GM21423 (cell line): ENCODE measurements around the gene FERMT3.

Experiments
- ATAC-seq: cut with Tn5 transposase; IDR thresholded peaks from one replicate; pipeline ENCODE4 v1.9.1; 2021; ENCODE audit warnings: mild to moderate bottlenecking, moderate library complexity; ENCODE audit not compliant: unreplicated experiment

Gene FERMT3

GRCh38 chr11:64185693-64186491 lies 20.6 kb upstream of the FERMT3 start, which contains the start of gene STIP1:
Gene STIP1 (plus strand): TSS chr11:64186171. CDS start chr11:64186262, 91 bp downstream.
- ATAC-seq: peak; percentile 83

DNA sequence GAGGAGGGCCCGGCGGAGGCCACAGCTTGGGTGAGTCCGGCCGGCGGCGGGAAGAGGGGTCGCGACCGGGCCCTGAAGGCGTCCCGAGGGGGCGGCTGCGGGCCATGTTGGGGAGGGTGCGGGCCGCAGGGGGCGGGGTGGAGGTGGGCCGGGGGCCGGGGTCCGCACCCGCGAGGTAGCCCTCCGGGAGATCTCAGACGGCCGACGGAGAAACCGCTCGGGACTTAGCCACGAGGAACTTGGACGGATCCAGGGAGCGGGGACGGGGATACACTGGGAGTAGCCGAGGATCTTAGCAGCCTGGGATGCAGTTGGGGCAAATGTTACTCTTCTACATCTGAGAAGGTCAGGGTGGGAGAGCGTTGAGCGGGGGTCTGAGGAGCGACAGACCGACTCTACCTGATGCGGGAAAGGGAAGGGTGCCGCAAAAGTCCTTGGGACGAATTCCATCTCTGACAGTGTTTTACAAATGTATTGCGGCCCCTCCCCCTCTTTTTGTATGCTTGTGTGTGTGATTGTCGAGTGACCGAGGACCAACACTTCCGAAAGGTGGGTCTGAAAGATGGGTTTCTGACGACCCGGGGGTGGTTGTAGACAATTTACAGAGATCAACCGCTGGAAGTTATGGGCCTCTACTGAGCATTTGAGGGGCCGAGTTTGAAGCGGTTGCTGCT lies 19.9 kb upstream of the FERMT3 start:
- no peak for ATAC-seq

- ATAC-seq: no peak
Measured at GRCh38 chr11:64192434-64192833, 14.1 kb upstream of the FERMT3 start.

DNA sequence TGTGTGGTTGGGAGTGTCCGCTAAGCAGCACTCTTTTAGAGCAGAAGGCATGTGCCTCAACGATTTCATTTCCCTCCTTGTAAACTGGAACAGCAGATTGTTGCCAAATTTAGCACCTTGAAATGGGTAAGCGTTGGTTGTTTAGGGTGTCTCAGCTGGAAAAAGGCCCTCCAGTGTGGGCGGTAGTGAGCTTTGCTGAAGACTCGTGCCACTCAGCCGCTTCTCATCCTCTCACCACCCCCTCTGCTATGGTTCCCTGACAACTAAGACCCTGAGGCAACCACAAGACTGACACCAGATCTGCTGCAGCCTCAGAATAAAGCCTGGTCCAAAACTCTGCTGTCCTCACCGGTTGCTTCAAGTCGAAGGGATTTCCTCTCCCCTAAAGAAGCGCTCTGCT lies 9.9 kb upstream of the FERMT3 start:
- no peak for ATAC-seq

DNA sequence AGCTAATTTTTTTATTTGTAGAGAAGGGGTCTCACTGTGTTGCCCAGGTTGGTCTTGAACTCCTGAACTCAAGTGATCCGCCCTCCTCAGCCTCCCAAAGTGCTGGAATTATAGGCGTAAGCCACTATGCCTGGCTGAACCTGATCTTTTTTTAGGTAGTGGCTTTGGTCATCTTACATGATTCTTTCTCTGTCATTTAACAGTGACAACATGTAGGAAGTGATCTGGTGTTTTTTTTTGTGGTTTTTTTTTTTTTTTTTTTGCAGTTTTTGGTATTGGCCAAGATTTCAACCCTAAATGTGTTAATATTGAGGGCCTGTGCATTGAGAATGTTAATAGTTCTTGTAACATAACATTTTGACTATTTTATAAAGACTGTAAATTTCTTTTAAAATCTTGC lies 8.0 kb upstream of the FERMT3 start:
- ATAC-seq: no peak

- ATAC-seq: no peak
Measured at GRCh38 chr11:64201543-64201942, 5.0 kb upstream of the FERMT3 start.

DNA sequence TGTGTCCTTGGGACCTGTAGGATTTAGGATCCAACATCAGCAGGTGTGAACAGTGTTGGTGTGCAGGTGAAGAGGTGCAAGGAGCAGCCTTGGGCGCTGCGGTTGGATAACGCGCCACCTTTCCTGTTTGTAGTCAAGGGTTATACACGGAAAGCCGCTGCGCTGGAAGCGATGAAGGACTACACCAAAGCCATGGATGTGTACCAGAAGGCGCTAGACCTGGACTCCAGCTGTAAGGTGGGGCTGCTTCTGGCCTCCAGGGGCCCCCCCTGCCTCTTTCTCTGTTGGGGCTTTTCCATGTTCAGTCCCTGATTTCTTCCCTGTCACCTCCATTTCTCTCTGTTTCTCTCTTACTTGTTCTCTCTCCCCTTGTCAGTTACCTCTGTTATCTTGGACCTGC lies 3.5 kb upstream of the FERMT3 start:
- ATAC-seq: no peak

DNA sequence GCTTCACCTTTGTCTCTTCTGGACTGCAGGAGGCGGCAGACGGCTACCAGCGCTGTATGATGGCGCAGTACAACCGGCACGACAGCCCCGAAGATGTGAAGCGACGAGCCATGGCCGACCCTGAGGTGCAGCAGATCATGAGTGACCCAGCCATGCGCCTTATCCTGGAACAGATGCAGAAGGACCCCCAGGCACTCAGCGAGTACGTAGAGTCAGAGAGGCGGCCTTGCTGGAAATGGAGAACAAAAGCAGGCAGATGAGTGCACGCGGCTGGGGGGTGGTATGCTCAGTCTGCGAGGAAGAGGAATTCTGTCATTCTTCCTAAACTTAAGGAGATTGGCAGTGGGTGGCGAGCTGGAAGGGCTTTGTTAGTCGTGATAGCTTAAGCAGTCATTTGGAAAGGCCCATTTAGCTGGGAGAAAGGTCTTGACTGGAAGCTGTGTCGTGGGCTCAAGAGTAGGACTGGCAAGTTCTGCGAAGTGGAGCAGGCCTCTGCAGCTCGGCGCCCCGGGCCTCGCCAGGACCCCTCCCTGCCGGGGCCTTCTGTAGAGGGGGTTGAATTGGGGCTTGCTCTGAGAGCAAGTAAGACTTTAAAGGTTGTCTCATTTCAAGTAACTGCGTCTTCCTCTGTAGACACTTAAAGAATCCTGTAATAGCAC lies 3.0 kb upstream of the FERMT3 start:
- ATAC-seq: no peak

DNA sequence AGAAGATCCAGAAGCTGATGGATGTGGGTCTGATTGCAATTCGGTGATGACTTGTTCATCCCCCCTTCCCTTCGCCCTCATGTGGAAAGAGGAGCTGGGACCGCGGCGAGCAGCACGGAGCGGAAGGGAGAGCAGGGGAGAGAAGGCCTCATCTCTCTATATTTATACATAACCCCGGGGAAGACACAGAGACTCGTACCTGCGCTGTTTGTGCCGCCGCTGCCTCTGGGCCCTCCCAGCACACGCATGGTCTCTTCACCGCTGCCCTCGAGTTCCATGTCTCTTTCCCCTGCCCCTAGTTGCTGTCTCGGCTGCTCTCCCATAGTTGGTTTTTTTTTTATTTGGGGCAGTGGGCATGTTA lies 2.5 kb upstream of the FERMT3 start:
- no peak for ATAC-seq

GRCh38 chr11:64204464-64204989 lies 2.0 kb upstream of the FERMT3 start:
- no peak for ATAC-seq

GRCh38 chr11:64207256-64208085 lies 950 bp downstream of the FERMT3 start:
- peak; percentile 59 for ATAC-seq

DNA sequence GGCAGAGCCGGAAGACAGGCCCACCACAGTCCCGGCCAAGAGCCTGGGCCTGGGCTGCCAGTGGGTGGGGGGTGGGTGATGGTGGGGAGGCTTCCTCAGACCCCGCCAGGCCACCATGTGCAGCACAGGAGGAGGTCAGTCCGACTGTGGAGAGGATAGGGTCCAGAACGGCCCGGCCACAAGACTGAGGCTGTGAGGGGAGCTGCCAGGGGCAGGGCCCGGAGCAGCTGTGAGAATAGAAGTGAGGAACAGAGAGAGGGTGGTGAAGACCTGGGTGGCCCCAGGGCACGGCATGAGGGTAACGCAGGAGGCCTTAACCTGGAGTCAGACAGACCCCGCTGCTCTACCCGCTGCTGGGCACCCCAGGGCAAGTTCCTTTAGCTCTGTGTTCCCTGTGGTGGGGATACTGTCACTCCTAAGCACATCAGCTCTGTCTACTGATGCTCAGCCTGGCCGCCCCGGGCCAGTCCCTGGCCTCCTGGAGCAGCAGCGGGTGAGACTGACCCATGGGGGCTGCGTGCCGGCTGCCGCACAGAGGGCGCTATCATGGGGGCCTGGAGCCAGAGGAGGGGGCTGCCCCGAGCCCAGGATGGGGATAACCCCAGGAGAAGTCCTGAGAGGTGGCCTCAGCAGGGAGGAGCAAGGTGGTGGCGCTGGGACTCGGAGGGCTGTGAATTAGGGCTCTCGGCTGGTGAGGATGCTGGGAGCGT lies 1.7 kb downstream of the FERMT3 start:
- no peak for ATAC-seq

DNA sequence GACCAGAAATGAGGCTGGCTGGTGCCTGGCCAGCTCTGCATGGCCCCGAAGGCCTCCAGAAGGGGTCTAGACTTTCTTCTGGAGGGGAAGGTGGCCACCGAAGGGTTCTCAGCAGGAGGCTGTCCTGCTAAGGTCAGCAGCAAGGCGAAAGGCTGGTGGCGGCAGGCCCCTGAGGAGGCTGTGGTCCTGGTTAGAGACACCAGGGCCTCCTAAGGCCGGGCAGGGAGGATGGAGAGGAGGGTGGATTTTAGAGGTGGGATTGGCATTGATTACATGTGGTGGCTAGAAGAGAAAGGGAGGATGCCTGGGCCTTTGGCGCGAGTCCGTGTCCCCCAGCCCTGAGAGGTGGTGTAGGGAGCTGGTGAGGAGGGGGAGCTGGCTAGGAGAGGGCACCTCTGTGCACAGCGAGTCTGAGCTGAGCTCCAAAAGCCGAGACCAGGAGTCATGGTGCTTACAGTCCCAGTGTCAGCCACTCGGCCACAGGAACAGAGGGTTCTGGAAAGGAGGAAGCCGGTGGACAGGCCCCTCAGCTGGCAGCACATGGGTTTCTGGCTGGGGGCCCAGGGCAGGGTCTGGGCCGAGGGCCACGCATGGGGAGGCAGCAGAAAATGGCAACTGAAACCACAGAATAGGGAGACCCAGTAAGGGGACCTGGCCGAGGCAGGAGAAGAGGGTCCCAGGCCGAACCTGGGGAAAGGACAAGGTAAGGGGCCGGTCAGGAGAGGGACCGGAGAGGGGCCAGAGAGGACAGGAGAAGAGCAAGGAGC lies 2.5 kb downstream of the FERMT3 start:
- ATAC-seq: no peak

- ATAC-seq: no peak
Measured at GRCh38 chr11:64209563-64209843, 3.0 kb downstream of the FERMT3 start.

- no peak for ATAC-seq
Measured at GRCh38 chr11:64210301-64211020, 3.9 kb downstream of the FERMT3 start.

GRCh38 chr11:64211181-64211872 lies 4.8 kb downstream of the FERMT3 start:
- ATAC-seq: no peak

DNA sequence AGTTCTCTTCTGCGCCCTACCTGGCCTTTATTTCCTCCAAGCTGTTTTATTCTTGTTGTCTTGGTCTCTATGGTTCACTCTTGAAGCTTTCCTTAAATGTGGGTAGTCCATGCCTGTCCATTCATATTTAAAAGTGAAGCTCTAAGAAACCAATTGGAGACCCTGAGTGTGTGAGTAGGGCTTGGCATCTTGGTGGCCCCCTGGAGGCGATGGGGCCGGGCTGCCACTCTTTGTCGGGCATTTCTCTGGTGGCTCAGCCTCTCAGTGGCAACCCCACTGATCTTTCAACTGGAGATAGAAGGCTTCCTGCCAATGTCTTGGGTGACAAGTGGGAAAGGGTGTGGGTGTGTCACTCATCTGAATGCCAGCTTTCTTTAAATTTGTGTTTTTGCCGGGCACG lies 10.4 kb downstream of the FERMT3 start:
- ATAC-seq: no peak

- no peak for ATAC-seq
Measured at GRCh38 chr11:64218628-64219353, 12.3 kb downstream of the FERMT3 start.
